Measurements from ENCODE around the gene ADCY5.

DNA sequence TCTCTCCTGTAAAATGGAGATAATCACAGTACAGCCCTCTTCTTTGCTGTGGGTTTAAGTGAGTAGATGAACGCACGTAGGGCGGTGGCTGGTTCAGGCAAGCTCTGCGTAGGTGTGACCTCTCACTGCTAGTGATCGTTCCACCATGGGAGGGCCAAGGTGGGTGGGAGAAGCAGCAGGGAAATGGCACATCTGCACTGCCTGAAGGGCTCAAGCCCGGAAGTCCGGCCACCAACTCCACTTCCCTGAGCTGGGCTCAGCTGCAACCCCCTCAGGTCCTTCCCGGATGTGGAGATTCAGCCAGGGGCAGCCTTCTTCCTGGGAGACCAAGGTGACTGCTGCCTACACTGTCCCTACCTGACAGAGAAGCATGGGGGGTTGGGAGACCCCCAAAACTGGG lies 102.9 kb downstream of the ADCY5 start:
- no peak for TF ChIP-seq POLR2A (IDR thresholded peaks at IDR 0.05; ENCODE audit: low read depth, low read length)
- TF ChIP-seq POLR2AphosphoS5 (IDR thresholded peaks at IDR 0.05; ENCODE audit: low read depth, low read length) = no peak
- TF ChIP-seq TAF1 (IDR thresholded peaks at IDR 0.05; ENCODE audit: borderline replicate concordance, low read depth, low read length) = no peak

Measured in GM12892 (cell line).